Frontal cortex (tissue), 4 donors: ENCODE results near the gene PPM1B. TPM values are rescaled to one million over a fixed set of nuclear protein-coding genes. Genes with fewer than 3 reads are reported as not detected.
A peak's percentile ranks its signal among the peaks of the same experiment; 100 is the strongest.
"Not testable (repeated sequence)": the region's sequence is repeated elsewhere in the genome, so short reads cannot be mapped to it uniquely, and the experiment has no call there.

Source experiments
- DNase-seq, 2 donors: peaks; one replicate each; pipeline ENCODE4 v3.0.0; 2012; ENCODE audit warnings: low spot score in 2 of 2
- FAIRE-seq: peaks from 2 replicates; lab custom pipeline; 2012; peaks lifted over from hg19 to GRCh38; lab: Jason Lieb, UNC
- total RNA-seq: library from RNA; depleted of rRNA; stranded (reverse); fragments of >200 nt; gene quantifications from one replicate; pipeline ENCODE4 v1.2.3, GENCODE V29; 2014
- donor health status: control.
- donor health status: control.
- donor health status: control.

PPM1B gene
- total RNA-seq, 1 donor from 2014 or later, result 66.4 TPM

- no peak for DNase-seq
- no peak for FAIRE-seq
Observed at GRCh38 chr2:44192646-44193045, 24.0 kb downstream of the PPM1B start.

DNA sequence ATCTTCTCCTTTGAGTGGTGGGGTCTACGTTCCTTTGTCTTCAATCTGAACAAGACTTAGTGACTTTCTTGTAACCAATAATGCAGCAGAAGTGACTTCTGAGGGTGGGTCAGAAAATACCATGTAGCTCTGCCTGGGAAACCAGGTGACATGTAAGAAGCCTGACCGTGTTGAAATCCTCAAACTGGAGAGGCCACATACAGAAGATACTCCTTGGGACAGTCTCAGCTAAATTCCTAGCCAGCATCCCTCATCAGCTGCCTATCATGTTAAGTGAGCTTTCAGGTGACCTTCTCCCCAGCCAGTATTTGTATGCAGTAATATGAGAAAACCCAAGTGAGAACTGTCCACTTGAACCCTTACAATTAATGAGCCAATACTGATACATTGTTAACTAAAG is 27.0 kb downstream of the PPM1B start:
- FAIRE-seq, result no peak
- DNase-seq, result no peak

GRCh38 chr2:44197816-44198215 is 29.1 kb downstream of the PPM1B start:
- FAIRE-seq (no peak), DNase-seq (no peak)

GRCh38 chr2:44200011-44200410 is 31.3 kb downstream of the PPM1B start:
- no peak for FAIRE-seq

DNA sequence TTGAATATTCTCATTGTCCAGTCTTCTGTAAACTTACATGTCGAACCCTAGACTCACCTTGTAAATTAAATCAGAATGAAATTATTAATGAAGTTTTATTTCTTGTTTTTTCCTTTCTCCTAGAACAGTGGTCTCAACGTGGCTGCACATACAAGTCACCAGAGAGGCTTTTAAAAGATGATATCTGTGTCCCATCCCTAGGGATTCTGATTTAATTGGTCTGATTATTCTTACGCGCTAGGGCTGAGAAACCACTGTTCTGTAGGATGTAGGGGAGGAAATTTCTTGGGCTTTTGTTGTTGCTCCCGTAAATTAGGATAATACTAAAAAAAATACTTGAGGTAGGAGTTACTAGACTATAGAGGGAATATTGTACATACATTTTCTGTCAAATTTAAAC is 32.1 kb downstream of the PPM1B start:
- DNase-seq (no peak), FAIRE-seq (no peak)

More at GRCh38 chr2:44200011-44200410, 31.3 kb downstream of the PPM1B start:
- DNase-seq, result no peak

DNA sequence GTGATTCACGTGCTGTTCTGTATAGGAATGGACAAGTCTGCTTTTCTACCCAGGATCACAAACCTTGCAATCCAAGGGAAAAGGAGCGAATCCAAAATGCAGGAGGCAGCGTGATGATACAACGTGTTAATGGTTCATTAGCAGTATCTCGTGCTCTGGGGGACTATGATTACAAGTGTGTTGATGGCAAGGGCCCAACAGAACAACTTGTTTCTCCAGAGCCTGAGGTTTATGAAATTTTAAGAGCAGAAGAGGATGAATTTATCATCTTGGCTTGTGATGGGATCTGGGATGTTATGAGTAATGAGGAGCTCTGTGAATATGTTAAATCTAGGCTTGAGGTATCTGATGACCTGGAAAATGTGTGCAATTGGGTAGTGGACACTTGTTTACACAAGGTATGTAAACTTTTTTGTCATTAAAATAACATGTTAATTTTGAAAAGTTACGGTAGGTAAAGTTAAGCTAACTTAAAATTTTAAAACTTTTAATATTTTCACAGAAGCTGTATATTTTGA is 33.0 kb downstream of the PPM1B start:
- no peak for FAIRE-seq
- DNase-seq, result no peak

GRCh38 chr2:44203542-44203941 is 34.9 kb downstream of the PPM1B start:
- FAIRE-seq (no peak), DNase-seq (no peak)

DNA sequence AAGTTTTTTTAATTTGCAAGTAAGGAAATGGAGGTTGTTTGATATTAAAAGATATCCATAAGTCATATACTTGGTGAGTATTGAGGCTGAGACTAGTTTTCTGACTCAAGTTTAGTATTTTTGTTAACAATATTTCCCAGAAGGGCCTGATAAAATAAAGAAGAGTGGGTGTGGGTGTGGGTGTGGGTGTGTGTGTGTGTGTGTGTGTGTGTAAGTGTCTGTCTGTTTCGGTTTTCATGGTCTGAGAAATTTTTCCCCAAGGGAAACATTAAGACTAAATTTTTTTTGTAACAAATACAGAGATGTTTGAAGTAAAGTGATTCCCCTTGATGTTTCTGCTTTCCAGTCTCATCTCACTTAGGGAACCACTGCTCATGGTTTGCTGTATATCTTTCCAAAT is 36.5 kb downstream of the PPM1B start:
- DNase-seq (no peak), FAIRE-seq (no peak)

GRCh38 chr2:44207102-44207501 is 38.4 kb downstream of the PPM1B start:
- FAIRE-seq (no peak), DNase-seq (no peak)

DNA sequence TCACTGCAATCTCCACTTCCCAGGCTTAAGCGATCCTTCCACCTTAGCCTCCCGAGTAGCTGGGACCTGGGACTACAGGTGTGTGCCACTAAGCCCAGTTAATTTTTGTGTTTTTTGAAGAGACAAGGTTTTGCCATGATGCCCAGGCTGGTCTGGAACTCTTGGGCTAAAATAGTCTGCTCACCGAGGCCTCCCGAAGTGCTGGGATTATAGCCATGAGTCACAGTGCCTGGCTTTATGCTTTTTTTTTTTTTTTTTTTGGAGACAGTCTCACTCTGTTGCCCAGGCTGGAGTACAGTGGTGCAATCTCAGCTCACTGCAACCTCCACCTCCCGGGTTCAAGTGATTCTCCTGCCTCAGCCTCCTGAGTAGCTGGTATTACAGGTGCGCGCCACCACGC is 39.0 kb downstream of the PPM1B start:
- not testable (repeated sequence) for DNase-seq, FAIRE-seq

GRCh38 chr2:44210362-44210761 is 41.7 kb downstream of the PPM1B start:
- no peak for FAIRE-seq
- no peak for DNase-seq

- no peak for FAIRE-seq
- DNase-seq, result no peak
Observed at GRCh38 chr2:44211183-44211582, 42.5 kb downstream of the PPM1B start.

DNA sequence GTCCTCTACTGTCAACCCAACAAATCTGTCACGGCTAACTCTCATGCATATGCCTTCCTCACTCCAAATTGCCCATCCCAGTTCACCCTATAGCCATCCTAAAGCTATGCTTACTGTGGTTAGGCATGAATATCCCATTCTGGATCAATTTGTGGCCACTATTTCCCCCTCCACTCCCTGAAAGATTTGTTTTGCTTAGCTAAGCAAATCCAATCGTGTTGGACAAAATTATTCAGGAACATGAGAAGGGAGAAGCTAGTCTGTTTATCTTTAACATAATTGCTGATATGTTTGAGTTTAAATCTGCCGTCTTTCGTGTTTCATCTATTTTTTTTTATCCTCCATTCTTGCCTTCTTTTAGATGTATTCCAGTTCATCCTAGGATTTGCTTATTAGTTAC is 43.6 kb downstream of the PPM1B start:
- no peak for FAIRE-seq
- no peak for DNase-seq

DNA sequence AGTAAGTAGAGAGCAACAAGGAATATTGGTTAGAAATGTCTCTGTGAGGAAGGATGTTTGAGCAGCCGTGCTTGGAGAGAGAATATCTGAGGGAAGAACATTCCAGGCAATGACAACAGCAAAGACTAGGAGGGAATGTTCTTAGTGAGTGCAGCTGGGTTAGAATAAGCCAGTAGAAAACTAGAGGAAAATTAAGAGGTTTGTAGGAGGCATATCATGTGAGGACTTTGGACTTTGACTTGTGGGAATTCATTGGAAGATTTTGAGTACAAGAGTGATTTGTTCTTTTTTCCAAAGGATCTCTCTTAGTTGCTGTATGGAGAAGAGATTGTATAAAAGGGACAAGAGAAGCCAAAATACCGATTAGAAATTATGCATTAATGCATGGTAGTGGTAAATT is 47.2 kb downstream of the PPM1B start:
- FAIRE-seq (no peak), DNase-seq (no peak)

DNA sequence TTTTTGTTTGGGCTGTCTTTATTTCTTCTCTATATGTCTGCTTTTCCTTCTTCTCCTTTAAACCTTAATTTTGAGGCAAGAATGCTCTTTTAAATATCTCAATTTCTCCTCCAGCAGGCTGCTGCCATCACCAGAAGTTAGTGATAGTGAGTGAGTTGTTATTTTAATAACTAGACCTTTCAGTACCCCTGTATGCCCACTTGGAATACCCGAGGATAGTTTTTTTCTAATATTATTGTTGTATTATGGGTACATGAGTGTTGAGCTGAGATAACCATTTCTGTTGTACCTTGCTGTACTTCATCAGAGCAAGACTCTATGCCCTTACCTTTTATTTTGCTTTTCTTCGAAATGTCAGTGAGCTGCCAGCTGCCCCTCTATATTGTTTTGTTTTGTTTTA is 50.1 kb downstream of the PPM1B start:
- DNase-seq (no peak), FAIRE-seq (no peak)

DNA sequence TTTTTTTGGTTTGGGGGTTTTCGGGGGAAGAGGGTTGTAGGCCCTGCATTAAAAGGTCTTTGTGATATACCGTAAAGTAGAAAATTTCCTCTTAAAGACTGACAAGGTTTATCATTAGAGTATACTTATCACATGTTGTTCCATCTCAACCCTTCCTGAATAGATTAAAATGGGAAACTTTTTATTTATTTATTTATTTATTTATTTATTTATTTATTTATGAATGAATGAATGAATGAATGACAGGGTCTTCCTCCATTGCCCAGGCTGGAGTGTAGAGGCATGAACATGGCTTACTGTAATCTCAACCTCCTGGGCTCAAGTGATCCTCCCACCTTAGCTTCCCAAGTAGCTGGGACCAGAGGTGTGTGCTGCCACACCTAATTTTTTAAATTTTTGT is 58.1 kb downstream of the PPM1B start:
- DNase-seq (no peak), FAIRE-seq (no peak)

DNA sequence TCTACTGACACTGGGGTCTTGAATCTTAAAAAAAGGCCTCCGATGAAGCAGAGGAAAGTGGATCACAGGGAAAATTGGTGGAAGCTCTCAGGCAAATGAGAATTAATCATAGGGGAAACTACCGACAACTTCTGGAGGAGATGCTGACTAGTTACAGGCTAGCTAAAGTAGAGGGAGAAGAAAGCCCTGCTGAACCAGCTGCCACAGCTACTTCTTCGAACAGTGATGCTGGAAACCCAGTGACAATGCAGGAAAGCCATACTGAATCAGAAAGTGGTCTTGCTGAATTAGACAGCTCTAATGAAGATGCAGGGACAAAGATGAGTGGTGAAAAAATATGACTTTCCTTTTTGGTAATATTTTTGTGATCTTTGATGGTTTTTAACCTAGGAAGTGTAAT is 61.7 kb downstream of the PPM1B start:
- DNase-seq (no peak), FAIRE-seq (no peak)

DNA sequence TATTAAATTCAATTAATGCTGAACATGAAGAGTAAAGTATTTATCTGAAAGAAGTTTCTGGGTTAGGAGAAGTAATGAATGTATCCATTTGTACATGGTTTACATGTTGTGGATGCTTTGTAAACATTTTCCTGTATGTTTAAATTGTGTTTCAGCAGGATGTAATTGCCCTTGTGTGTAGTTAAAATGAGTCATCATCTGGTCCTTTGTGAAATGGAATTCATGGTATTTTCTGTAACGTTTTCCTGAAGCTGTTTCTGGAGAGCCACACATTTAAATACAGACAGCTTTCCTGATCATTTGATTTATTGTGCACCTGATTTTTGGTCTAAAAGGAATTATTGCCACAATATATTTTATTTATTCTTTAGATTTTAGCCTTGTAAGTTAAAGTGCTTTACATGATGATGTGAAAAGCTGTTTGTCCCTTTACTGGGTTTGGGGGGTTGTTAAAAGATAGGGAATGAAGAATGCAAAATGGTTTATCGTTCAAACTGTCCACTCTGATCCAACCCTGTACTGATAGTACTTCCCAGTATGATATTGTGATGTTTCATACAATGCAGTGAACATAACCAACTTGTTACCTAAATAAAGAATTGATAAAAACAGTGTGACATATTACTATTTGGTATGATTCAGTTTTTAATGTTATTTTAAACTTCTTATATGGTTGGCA is 64.9 kb downstream of the PPM1B start:
- FAIRE-seq, result no peak
- no peak for DNase-seq

DNA sequence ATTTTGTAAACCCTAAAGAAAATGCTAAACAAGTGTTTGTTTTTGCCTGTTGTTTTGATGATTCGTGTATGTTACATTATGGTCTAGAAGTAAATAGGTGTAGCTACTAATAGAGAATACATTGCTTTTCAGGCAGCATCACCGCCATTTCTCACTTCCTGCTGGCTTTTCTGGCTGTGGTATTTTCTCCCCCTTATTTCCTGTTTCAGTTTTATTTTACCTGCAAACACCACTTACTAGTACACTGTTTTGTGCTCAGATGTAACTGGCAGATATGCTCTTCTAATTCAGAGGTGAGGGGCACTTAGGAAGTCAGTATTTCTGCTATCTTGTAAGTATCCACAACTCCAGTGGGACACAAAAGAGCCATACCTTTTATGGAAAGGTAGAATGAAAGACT is 68.5 kb downstream of the PPM1B start:
- no peak for FAIRE-seq

DNA sequence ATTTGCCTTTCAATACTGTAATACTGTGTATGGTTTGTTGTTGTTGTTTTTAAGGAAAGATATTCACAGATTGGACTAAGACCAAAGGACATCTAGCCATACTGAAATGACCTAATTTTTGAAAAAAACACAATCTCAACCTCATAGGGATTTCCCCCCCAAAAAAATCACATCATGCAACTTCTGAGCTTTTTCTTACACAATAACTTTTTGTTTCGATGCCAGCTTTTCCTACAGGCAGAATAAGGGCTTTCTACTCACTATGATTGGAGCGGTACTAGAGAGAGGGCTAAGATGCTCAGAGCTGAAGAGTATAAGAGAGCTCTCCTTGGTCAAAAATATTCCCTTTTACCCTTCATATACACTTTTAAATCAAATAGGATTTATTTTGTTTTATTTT is 74.2 kb downstream of the PPM1B start:
- DNase-seq, result no peak
- FAIRE-seq, result no peak

More for the DNA sequence above, 68.5 kb downstream of the PPM1B start:
- DNase-seq, result no peak

DNA sequence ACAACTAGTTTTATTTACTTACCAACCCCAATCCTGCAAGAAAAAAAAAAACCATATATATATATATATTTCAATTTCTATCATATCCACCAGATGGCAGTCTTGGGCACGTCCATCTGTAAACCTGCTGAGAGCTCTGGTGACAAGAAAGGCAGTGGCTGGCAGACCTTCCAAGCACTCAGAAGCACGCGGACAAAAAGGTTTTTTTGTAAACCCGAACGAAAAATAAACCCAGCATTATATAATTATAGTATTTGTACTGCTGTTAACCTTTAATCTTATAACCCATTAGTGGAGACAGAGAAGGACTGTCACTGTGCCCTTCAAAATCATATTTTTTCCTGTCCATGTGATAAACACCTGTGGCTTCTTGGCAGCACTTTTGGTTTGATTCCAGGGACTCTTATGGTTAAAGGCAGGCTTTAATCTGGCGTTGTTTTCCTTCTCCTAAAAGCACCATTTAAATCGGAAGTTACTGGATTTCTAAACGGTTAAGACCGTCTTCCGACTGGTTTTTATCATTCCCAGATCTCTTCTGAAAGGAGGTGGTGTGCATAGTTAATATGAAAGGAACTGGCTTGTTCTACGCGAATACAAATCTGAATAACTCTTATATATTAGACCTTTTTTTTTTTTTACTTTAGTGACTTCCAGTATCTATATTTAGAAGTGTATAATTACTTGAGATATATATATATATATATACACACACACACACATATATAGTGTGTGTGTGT is 75.6 kb downstream of the PPM1B start:
- peak; percentile 79 for FAIRE-seq
- peak; percentile 15 to 48 for DNase-seq
